ENCODE data around the gene MARCHF5.

Gene MARCHF5

GRCh38 chr10:92278996-92279696 lies 11.8 kb upstream of the MARCHF5 start:
- H3K4me3 ChIP-seq (ENCODE audit: low read depth, low read length) = no peak overlapping the region
- TF ChIP-seq CTCF (IDR thresholded peaks at IDR 0.05; ENCODE audit: control insufficient read depth, extremely low read depth, insufficient read depth) = no peak
- no peak for DNase-seq (ENCODE audit: low read depth)

GRCh38 chr10:92284112-92284704 lies 6.8 kb upstream of the MARCHF5 start:
- H3K4me3 ChIP-seq (ENCODE audit: low read depth, low read length) = no peak overlapping the region
- DNase-seq (ENCODE audit: low read depth) = no peak
- no peak for TF ChIP-seq CTCF (IDR thresholded peaks at IDR 0.05; ENCODE audit: control insufficient read depth, extremely low read depth, insufficient read depth)

DNA sequence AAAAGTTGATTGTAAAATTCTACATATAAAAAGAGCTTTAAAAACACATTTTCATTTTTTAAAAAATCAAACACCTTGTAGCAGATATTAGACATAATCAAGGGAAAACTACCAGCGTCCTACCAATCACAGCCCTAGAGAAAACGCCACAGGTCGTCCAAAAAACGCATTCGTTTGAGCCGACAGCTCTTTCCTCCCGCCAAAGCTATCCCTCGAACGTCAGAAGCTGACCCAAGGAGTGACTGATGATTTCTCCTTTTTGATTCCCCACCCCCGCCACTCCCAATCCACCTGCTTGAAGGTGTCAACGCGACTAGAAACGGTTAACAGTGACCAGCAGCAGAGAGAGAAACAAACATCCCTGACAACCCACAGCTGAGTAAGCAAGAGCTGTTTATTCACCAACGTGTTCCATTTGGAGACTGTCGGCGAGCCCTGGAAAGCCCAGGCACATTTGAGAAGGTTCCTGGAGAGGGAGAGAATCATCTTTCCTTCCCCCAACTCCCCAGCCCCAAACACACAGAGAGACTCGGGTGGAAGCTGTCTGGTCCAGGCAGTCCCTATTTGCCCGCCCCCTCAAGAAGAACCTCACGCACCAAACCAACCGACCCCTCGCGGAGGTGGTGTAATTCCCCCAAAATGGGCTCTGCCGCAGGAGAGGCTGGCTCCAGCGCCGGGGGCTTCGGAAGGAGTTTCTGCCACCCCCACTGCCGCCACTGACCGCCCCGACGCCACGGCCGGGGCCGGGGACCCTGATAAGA lies 711 bp upstream of the MARCHF5 start:
- H3K4me3 ChIP-seq (ENCODE audit: low read depth, low read length) = peak overlapping the region; percentile 99
- peak; percentile 80 for DNase-seq (ENCODE audit: low read depth)
- no peak for TF ChIP-seq CTCF (IDR thresholded peaks at IDR 0.05; ENCODE audit: control insufficient read depth, extremely low read depth, insufficient read depth)

- TF ChIP-seq CTCF (IDR thresholded peaks at IDR 0.05; ENCODE audit: control insufficient read depth, extremely low read depth, insufficient read depth) = no peak
- peak overlapping the region; percentile 99 for H3K4me3 ChIP-seq (ENCODE audit: low read depth, low read length)
- DNase-seq (ENCODE audit: low read depth) = no peak
Observed at GRCh38 chr10:92291616-92291865, 574 bp downstream of the MARCHF5 start.

DNA sequence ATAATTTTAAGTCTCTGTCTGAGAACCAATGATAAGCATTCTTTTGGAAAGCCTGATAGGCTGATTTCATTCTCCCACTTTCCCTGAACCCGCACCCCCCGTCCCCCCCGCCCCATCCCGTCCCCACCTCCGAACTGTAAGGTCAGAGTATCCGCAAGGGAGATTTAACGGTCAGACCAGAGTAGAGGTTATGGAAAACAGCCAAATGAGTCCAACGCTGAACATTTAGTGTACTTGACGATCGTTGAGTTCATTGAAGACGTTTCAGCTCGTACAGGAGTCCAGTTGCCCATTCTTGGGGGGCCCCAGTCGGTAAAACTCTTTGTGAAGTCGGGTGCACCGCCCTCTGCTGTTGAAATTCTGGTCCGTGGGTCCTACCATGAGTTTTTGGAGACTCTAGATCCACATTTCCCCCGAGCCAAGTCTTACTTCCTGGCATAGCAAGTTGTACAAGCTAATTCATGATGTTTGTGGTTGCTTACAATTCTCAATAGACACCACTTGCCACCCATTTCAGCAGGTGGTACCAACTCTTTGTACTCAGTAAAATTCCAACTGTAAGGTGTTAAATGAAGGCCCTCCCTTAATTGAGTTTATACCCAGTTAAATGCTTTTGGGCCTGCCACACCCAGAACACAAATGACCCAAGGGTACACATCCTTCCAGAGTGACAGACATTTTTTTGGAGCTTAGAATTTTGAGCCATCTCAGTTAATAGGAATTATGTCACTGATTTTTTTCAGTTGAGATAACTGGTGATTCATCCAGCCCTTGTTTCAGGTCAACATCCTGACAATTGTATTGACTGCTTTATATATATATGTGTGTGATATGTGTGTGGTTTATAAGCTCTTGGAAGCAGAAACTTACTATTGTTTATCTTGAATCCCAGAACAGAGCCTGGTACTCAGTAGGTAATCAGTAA lies 1.2 kb downstream of the MARCHF5 start:
- TF ChIP-seq CTCF (IDR thresholded peaks at IDR 0.05; ENCODE audit: control insufficient read depth, extremely low read depth, insufficient read depth) = peak; percentile 40
- peak; percentile 40 for DNase-seq (ENCODE audit: low read depth)
- peak overlapping the region; percentile 99 for H3K4me3 ChIP-seq (ENCODE audit: low read depth, low read length)

GRCh38 chr10:92298487-92298886 lies 7.5 kb downstream of the MARCHF5 start:
- TF ChIP-seq CTCF (IDR thresholded peaks at IDR 0.05; ENCODE audit: control insufficient read depth, extremely low read depth, insufficient read depth) = no peak
- DNase-seq (ENCODE audit: low read depth) = no peak
- H3K4me3 ChIP-seq (ENCODE audit: low read depth, low read length) = no peak overlapping the region
